GM21619 (cell line): ENCODE results near the gene PDCD1.
A peak's percentile ranks its signal among the peaks of the same experiment; 100 is the strongest.
"Not testable (repeated sequence)": the region's sequence is repeated elsewhere in the genome, so short reads cannot be mapped to it uniquely, and the experiment has no call there.

Experiments
- ATAC-seq: cut with Tn5 transposase; IDR thresholded peaks from one replicate; pipeline ENCODE4 v1.9.1; 2021; ENCODE audit not compliant: unreplicated experiment

Gene PDCD1

GRCh38 chr2:241814643-241815476, 43.8 kb downstream of the PDCD1 start:
- no peak for ATAC-seq

GRCh38 chr2:241814393-241814642, 44.4 kb downstream of the PDCD1 start:
- no peak for ATAC-seq

GRCh38 chr2:241813644-241814392, 44.9 kb downstream of the PDCD1 start:
- peak; percentile 48 for ATAC-seq

GRCh38 chr2:241812730-241813643, 45.7 kb downstream of the PDCD1 start:
- ATAC-seq = no peak

GRCh38 chr2:241811952-241812729, 46.6 kb downstream of the PDCD1 start:
- ATAC-seq = no peak

- no peak for ATAC-seq
Measured at GRCh38 chr2:241811201-241811951, 47.3 kb downstream of the PDCD1 start.

GRCh38 chr2:241810307-241811200, 48.1 kb downstream of the PDCD1 start:
- no peak for ATAC-seq

GRCh38 chr2:241809383-241810306, 49.0 kb downstream of the PDCD1 start:
- no peak for ATAC-seq

GRCh38 chr2:241808721-241809382, 49.8 kb downstream of the PDCD1 start, which contains the start of gene NEU4:
NEU4 (plus strand) TSS chr2:241809193; CDS start chr2:241814485, 5,292 bp downstream.
- no peak for ATAC-seq

GRCh38 chr2:241808051-241808720, 50.5 kb downstream of the PDCD1 start:
- no peak for ATAC-seq

- not testable (repeated sequence) for ATAC-seq
Measured at GRCh38 chr2:241806217-241806616, 52.5 kb downstream of the PDCD1 start.

GRCh38 chr2:241804326-241805229, 54.1 kb downstream of the PDCD1 start:
- no peak for ATAC-seq

GRCh38 chr2:241803387-241804325, 55.0 kb downstream of the PDCD1 start:
- ATAC-seq = no peak
